HCT116 (cell line): ENCODE measurements around the gene PNKP. TPM values are rescaled to one million over a fixed set of nuclear protein-coding genes. Genes with fewer than 3 reads are reported as not detected.

Experiments
- ATAC-seq: fragments of 200-7000 bp; cut with Tn5 transposase; 2 replicates; pipeline ENCODE4 v1.9.1; 2020; ENCODE audit warnings: mild to moderate bottlenecking, moderate library complexity
- BruUV-seq: library from RNA; stranded (reverse); fragments of 400-500 nt; replicated peaks from 2 replicates; lab custom pipeline; 2021; lab: Mats Ljungman, UMichigan
- CTCF ChIA-PET: fragments of 300-600 bp; sonication (Branson Sonifier 250); formaldehyde crosslinking; loops from one replicate; lab custom pipeline; 2021; ENCODE audit warnings: antibody characterized with exemption; lab: Charles Lee
- POLR2A ChIA-PET: fragments of 300-600, 350-600 bp; sonication (Branson Sonifier 250); formaldehyde crosslinking; loops from one replicate; lab custom pipeline; 2021; ENCODE audit warnings: antibody characterized with exemption; lab: Charles Lee
- RAD21 ChIA-PET, 2 experiments: fragments of 300-600 bp; sonication (Branson Sonifier 250); formaldehyde crosslinking; loops; one replicate each; lab custom pipeline; 2023; ENCODE audit warnings: low total read pairs in 2 of 2; ENCODE audit not compliant: uncharacterized antibody in 2 of 2, unreplicated experiment in 2 of 2, low non-redundant PET in 1 of 2; lab: Charles Lee
- DNase-seq: peaks from one replicate; pipeline ENCODE4 v3.0.0-alpha.2; 2010; ENCODE audit warnings: low read depth, low spot score
- H2AFZ ChIP-seq: fragments of 200-600 bp; shearing (Covaris generic), sonication (generic); 2 replicates; pipeline ENCODE4 v1.6.1; 2017; ENCODE audit warnings: low read depth, mixed run types, mixed read lengths, antibody characterized with exemption, low read length; ENCODE audit not compliant: poor library complexity, severe bottlenecking
- H3K27ac ChIP-seq: 2 replicates; pipeline ENCODE4 v1.5.1; 2012; ENCODE audit warnings: low read depth, low read length
- H3K27me3 ChIP-seq: fragments of 200-600 bp; sonication (generic); 2 replicates; pipeline ENCODE4 v1.6.1; 2016; ENCODE audit warnings: mixed run types, low read length, mixed read lengths; ENCODE audit not compliant: insufficient read depth
- H3K36me3 ChIP-seq, 2 experiments: fragments of 200-500 bp in 1 of 2; fragments of 200-600 bp in 1 of 2; sonication (Bioruptor generic) in 1 of 2; sonication (generic) in 1 of 2; 2 replicates each; pipeline versions ENCODE4 v1.5.1 to v1.6.1; 2014 to 2016; ENCODE audit warnings: low read length in 2 of 2, inconsistent platforms in 1 of 2, mixed read lengths in 1 of 2, mixed run types in 1 of 2; ENCODE audit not compliant: insufficient read depth in 2 of 2, control insufficient read depth in 1 of 2
- H3K4me1 ChIP-seq, 2 experiments: fragments of 200-600 bp in 1 of 2; sonication (generic) in 1 of 2; 2 replicates each; pipeline versions ENCODE4 v1.5.1 to v1.6.1; 2012 to 2017; ENCODE audit warnings: low read length in 2 of 2, inconsistent platforms in 1 of 2, mild to moderate bottlenecking in 1 of 2, mixed read lengths in 1 of 2, mixed run types in 1 of 2, moderate library complexity in 1 of 2; ENCODE audit not compliant: insufficient read depth in 2 of 2, control insufficient read depth in 1 of 2
- H3K4me2 ChIP-seq: fragments of 200-600 bp; sonication (generic); 2 replicates; pipeline ENCODE4 v1.6.1; 2017; ENCODE audit warnings: mixed run types, low read length, mixed read lengths
- H3K4me3 ChIP-seq, 2 experiments: fragments of 200-600 bp in 1 of 2; sonication (generic) in 1 of 2; replicated peaks in 1 of 2; 2 replicates each; pipeline ENCODE4 v1.5.1; 2011 to 2016; ENCODE audit warnings: low read length in 2 of 2, control low read depth in 1 of 2, low read depth in 1 of 2, mild to moderate bottlenecking in 1 of 2, mixed read lengths in 1 of 2, mixed run types in 1 of 2
- H3K79me2 ChIP-seq: fragments of 200-600 bp; sonication (generic); 2 replicates; pipeline ENCODE4 v1.6.1; 2017; ENCODE audit warnings: mild to moderate bottlenecking, mixed run types, low read length, moderate library complexity, mixed read lengths; ENCODE audit not compliant: insufficient read depth
- H3K9ac ChIP-seq: fragments of 200-600 bp; sonication (generic); 2 replicates; pipeline ENCODE4 v1.6.1; 2016; ENCODE audit warnings: low read length, mixed read lengths
- H3K9me2 ChIP-seq: fragments of 200-600 bp; sonication (generic), shearing (Covaris generic); 2 replicates; pipeline ENCODE4 v1.6.1; 2017; ENCODE audit warnings: mixed run types, mild to moderate bottlenecking, moderate library complexity; ENCODE audit not compliant: insufficient read depth
- H3K9me3 ChIP-seq, 2 experiments: fragments of 200-500 bp in 1 of 2; fragments of 200-600 bp in 1 of 2; sonication (Bioruptor generic) in 1 of 2; sonication (generic) in 1 of 2; 2 replicates each; pipeline ENCODE4 v1.6.1; 2014 to 2017; ENCODE audit warnings: low read length in 2 of 2, mixed read lengths in 2 of 2, inconsistent platforms in 1 of 2, low read depth in 1 of 2, mild to moderate bottlenecking in 1 of 2, mixed run types in 1 of 2, moderate library complexity in 1 of 2; ENCODE audit not compliant: control insufficient read depth in 1 of 2, insufficient read depth in 1 of 2
- H4K20me1 ChIP-seq: fragments of 200-600 bp; sonication (generic), shearing (Covaris generic); 2 replicates; pipeline ENCODE4 v1.6.1; 2017; ENCODE audit warnings: mixed run types, mild to moderate bottlenecking, moderate library complexity; ENCODE audit not compliant: insufficient read depth
- CBX3 ChIP-seq: IDR thresholded peaks from 2 replicates; pipeline ENCODE4 v1.6.1; 2012; ENCODE audit warnings: low read depth
- CEBPB ChIP-seq: IDR thresholded peaks from 2 replicates; pipeline ENCODE4 v1.6.1; 2012; ENCODE audit warnings: low read depth
- FOSL1 ChIP-seq: IDR thresholded peaks from 2 replicates; pipeline ENCODE4 v1.6.1; 2012; ENCODE audit warnings: low read depth
- SIN3A ChIP-seq: IDR thresholded peaks from 2 replicates; pipeline ENCODE4 v1.6.1; 2012; ENCODE audit warnings: low read depth
- ZFX ChIP-seq: fragments of 450-650 bp; IDR thresholded peaks from 2 replicates; pipeline ENCODE4 v1.6.1; 2017
- ZNF274 ChIP-seq: fragments of 200-500 bp; sonication (Bioruptor generic); IDR thresholded peaks from 2 replicates; pipeline ENCODE4 v1.6.1; 2014; ENCODE audit warnings: mild to moderate bottlenecking, low read depth, low read length, inconsistent platforms
- intact Hi-C: fragments of 100-400 bp; cut with micrococcal nuclease; formaldehyde crosslinking; loops from 2 replicates; pipeline ENCODE4 v1.10.0; 2022
- total RNA-seq: library from RNA; stranded (reverse); gene quantifications from one replicate; pipeline ENCODE4 v1.2.1, GENCODE V29; 2021; ENCODE audit not compliant: unreplicated experiment
- TF ChIP-seq, protein P1 (sequence below): IDR thresholded peaks from 2 replicates; pipeline ENCODE4 v1.6.1; 2012; ENCODE audit warnings: low read depth
- TF ChIP-seq, protein P2 (sequence below): IDR thresholded peaks from 2 replicates; pipeline ENCODE4 v1.6.1; 2012

The PNKP gene
- total RNA-seq, 1 experiment from 2014 or later: 129 TPM

DNA sequence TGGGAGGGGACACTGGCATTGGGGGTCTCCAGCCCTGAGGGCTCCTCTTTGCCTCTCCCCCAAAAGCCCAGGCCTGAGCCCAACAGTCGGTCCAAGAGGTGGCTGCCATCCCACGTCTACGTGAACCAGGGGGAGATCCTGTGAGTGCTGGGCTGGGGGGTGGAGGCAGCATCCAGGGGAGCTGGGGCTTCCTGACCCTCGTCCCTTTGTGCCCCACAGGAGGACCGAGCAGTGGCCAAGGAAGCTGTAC, 9.6 kb downstream of the PNKP start (continued):
- TF ChIP-seq, protein P1, sequence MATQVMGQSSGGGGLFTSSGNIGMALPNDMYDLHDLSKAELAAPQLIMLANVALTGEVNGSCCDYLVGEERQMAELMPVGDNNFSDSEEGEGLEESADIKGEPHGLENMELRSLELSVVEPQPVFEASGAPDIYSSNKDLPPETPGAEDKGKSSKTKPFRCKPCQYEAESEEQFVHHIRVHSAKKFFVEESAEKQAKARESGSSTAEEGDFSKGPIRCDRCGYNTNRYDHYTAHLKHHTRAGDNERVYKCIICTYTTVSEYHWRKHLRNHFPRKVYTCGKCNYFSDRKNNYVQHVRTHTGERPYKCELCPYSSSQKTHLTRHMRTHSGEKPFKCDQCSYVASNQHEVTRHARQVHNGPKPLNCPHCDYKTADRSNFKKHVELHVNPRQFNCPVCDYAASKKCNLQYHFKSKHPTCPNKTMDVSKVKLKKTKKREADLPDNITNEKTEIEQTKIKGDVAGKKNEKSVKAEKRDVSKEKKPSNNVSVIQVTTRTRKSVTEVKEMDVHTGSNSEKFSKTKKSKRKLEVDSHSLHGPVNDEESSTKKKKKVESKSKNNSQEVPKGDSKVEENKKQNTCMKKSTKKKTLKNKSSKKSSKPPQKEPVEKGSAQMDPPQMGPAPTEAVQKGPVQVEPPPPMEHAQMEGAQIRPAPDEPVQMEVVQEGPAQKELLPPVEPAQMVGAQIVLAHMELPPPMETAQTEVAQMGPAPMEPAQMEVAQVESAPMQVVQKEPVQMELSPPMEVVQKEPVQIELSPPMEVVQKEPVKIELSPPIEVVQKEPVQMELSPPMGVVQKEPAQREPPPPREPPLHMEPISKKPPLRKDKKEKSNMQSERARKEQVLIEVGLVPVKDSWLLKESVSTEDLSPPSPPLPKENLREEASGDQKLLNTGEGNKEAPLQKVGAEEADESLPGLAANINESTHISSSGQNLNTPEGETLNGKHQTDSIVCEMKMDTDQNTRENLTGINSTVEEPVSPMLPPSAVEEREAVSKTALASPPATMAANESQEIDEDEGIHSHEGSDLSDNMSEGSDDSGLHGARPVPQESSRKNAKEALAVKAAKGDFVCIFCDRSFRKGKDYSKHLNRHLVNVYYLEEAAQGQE: no peak
- TF ChIP-seq SIN3A: no peak

DNA sequence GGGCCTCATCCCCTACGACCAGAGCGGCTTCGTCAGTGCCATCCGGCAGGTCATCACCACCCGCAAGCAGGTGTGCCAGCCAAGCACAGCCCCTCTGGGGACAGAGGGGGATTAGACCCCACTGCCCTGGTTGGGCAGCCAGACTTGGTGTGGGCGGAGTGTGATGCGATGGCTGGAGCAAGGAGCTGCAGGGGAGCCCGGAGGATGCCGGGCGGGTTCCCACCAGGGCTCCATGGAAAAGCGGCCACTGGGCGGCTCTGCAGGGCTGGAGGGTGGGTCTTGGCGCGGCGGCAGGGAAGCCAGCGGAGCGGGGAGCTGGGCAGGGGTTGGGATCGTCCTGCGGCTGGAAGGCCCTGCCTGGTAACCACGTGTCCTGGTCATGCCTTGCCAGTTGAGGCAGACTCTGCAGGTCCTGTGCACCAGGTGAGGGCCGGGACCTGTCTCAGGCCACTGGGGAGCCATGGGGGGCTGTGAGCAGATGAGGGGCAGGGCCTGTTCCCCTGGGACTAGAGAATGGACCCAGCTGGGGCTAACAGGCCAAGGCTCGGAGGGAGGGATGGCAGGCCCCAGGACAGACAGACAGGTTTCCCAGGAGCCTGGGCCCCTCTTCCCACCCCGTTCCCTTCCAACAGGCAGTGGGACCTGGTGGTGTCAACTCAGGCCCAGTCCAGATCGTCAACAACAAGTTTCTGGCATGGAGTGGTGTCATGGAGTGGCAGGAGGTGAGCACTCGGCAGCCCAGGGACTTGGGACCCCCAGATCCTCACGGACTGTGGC, 10.1 kb downstream of the PNKP start:
- ATAC-seq: peak; percentile 8
- no peaks in the 10 kb centered on the region for H4K20me1 ChIP-seq
- H2AFZ ChIP-seq: no peak overlapping the region
- intact Hi-C loops: no loop called here
- H3K27me3 ChIP-seq: no peaks in the 10 kb centered on the region
- CTCF ChIA-PET: no interaction called here
- BruUV-seq: no TSS peak
- peaks cover 37% of the 10 kb centered on the region for H3K79me2 ChIP-seq
- DNase-seq: no peak
- H3K9me3 ChIP-seq: no peaks in the 10 kb centered on the region
- TF ChIP-seq CEBPB (no peak), ZFX (no peak), FOSL1 (no peak), CBX3 (no peak), ZNF274 (no peak)
- TF ChIP-seq, protein P2, sequence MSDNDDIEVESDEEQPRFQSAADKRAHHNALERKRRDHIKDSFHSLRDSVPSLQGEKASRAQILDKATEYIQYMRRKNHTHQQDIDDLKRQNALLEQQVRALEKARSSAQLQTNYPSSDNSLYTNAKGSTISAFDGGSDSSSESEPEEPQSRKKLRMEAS: no peak
- no peak overlapping the region for H3K4me2 ChIP-seq
- RAD21 ChIA-PET: no interaction called here
- H3K4me3 ChIP-seq: no peak overlapping the region
- no peaks in the 10 kb centered on the region for H3K9me2 ChIP-seq
- H3K4me1 ChIP-seq: peaks cover 7 to 34% of the 10 kb centered on the region in 2 experiments
- POLR2A ChIA-PET: no interaction called here
- peaks cover 15 to 27% of the 10 kb centered on the region in 2 experiments; a peak in 3 of 4 replicates for H3K36me3 ChIP-seq
- peak overlapping the region; percentile 45; the same call in 1 of the 2 replicates for H3K27ac ChIP-seq
- no peak overlapping the region for H3K9ac ChIP-seq
